COLO668 (cell line): Measurements from ENCODE around the gene OPCML.

Source experiments
- DNase-seq: peaks from one replicate; lab custom pipeline; 2025; ENCODE audit not compliant: unreplicated experiment; lab: John Stamatoyannopoulos, UW

Gene OPCML

GRCh38 chr11:132948252-132948651 lies 584.0 kb downstream of the OPCML start:
- no peak for DNase-seq

- no peak for DNase-seq
Measured at GRCh38 chr11:132944569-132944944, 587.7 kb downstream of the OPCML start.

- peak; percentile 71 for DNase-seq
Measured at GRCh38 chr11:132943706-132944568, 588.4 kb downstream of the OPCML start.

GRCh38 chr11:132943357-132943705 lies 589.0 kb downstream of the OPCML start:
- no peak for DNase-seq

GRCh38 chr11:132942611-132943356 lies 589.5 kb downstream of the OPCML start:
- no peak for DNase-seq

- no peak for DNase-seq
Measured at GRCh38 chr11:132941761-132942160, 590.5 kb downstream of the OPCML start.

GRCh38 chr11:132941024-132941646 lies 591.2 kb downstream of the OPCML start:
- peak; percentile 16 for DNase-seq

GRCh38 chr11:132937016-132937415 lies 595.3 kb downstream of the OPCML start:
- DNase-seq = no peak

- DNase-seq = no peak
Measured at GRCh38 chr11:132935383-132935782, 596.9 kb downstream of the OPCML start.

GRCh38 chr11:132933703-132934102 lies 598.6 kb downstream of the OPCML start:
- no peak for DNase-seq

- DNase-seq = no peak
Measured at GRCh38 chr11:132925825-132926469, 606.4 kb downstream of the OPCML start.

GRCh38 chr11:132921597-132921996 lies 610.7 kb downstream of the OPCML start:
- DNase-seq = no peak

GRCh38 chr11:132920451-132921096 lies 611.7 kb downstream of the OPCML start:
- DNase-seq = no peak

- no peak for DNase-seq
Measured at GRCh38 chr11:132914600-132914999, 617.7 kb downstream of the OPCML start.

GRCh38 chr11:132913886-132914285 lies 618.4 kb downstream of the OPCML start:
- DNase-seq = no peak

GRCh38 chr11:132913295-132913694 lies 619.0 kb downstream of the OPCML start:
- DNase-seq = no peak

- peak; percentile 24 for DNase-seq
Measured at GRCh38 chr11:132911186-132911585, 621.1 kb downstream of the OPCML start.

- DNase-seq = no peak
Measured at GRCh38 chr11:132910011-132910760, 622.1 kb downstream of the OPCML start.

- no peak for DNase-seq
Measured at GRCh38 chr11:132909021-132909606, 623.2 kb downstream of the OPCML start.

- no peak for DNase-seq
Measured at GRCh38 chr11:132908414-132908810, 623.9 kb downstream of the OPCML start.
